ENCODE results near the gene R3HDM2. TPM values are rescaled to one million over a fixed set of nuclear protein-coding genes. Genes with fewer than 3 reads are reported as not detected.
A peak's percentile ranks its signal among the peaks of the same experiment; 100 is the strongest.

Gene R3HDM2
- total RNA-seq, 2 donors from 2014 or later, result 82.7 to 116 TPM

GRCh38 chr12:57452181-57452936, 21.5 kb upstream of the R3HDM2 start:
- no peak for TF ChIP-seq CTCF (conservative IDR thresholded peaks at IDR 0.05)
- Mint-ChIP-seq H3K4me1 (peaks cover 20% of the 10 kb centered on the region), H3K27me3 (ENCODE audit: insufficient read depth) (peaks cover 8% of the 10 kb centered on the region), H3K9me3 (no peaks in the 10 kb centered on the region), H3K36me3 (ENCODE audit: low read depth) (no peaks in the 10 kb centered on the region), H3K4me3 (no peak overlapping the region), H3K27ac (no peak overlapping the region)
- no peaks in the 10 kb centered on the region for H3K36me3 ChIP-seq (ENCODE audit: control insufficient read depth, insufficient read depth, low read length)
- no peak overlapping the region for H3K27ac ChIP-seq (ENCODE audit: low read depth, low read length)
- no peak overlapping the region for H3K9ac ChIP-seq (ENCODE audit: extremely low read depth, low read length, poor library complexity, severe bottlenecking)
- WGBS, 2 experiments (ENCODE audit: insufficient coverage in 1 of 2, insufficient read length in 1 of 2), result 67 to 77% methylated on average over 5 to 7 of the region's 9 CpGs
- no peaks in the 10 kb centered on the region for H3K4me1 ChIP-seq (ENCODE audit: control insufficient read depth, insufficient read depth, low read length)
- H3K9me3 ChIP-seq (ENCODE audit: control insufficient read depth, low read length), result no peaks in the 10 kb centered on the region
- peak; percentile 72 for DNase-seq
- no peaks in the 10 kb centered on the region for H3K27me3 ChIP-seq (ENCODE audit: control insufficient read depth, insufficient read depth, low read length, poor library complexity, severe bottlenecking)
- H3K4me3 ChIP-seq (ENCODE audit: low read length), result no peak overlapping the region

GRCh38 chr12:57451233-57451778, 20.5 kb upstream of the R3HDM2 start:
- no peak overlapping the region for H3K27ac Mint-ChIP-seq
- H3K27ac ChIP-seq (ENCODE audit: low read depth, low read length), result no peak overlapping the region
- H3K27me3 Mint-ChIP-seq (ENCODE audit: insufficient read depth), result peaks cover 8% of the 10 kb centered on the region

GRCh38 chr12:57450057-57450456, 19.2 kb upstream of the R3HDM2 start:
- Histone ChIP-seq H3K27me3 (ENCODE audit: control insufficient read depth, insufficient read depth, low read length, poor library complexity, severe bottlenecking) (no peaks in the 10 kb centered on the region), H3K4me3 (ENCODE audit: low read length) (no peak overlapping the region), H3K36me3 (ENCODE audit: control insufficient read depth, insufficient read depth, low read length) (no peaks in the 10 kb centered on the region), H3K4me1 (ENCODE audit: control insufficient read depth, insufficient read depth, low read length) (no peaks in the 10 kb centered on the region), H3K9ac (ENCODE audit: extremely low read depth, low read length, poor library complexity, severe bottlenecking) (no peak overlapping the region), H3K27ac (ENCODE audit: low read depth, low read length) (no peak overlapping the region), H3K9me3 (ENCODE audit: control insufficient read depth, low read length) (no peaks in the 10 kb centered on the region)
- Mint-ChIP-seq H3K36me3 (ENCODE audit: low read depth) (no peaks in the 10 kb centered on the region), H3K4me1 (peaks cover 8% of the 10 kb centered on the region), H3K27me3 (ENCODE audit: insufficient read depth) (peaks cover under 1% of the 10 kb centered on the region), H3K4me3 (no peak overlapping the region), H3K9me3 (no peaks in the 10 kb centered on the region), H3K27ac (no peak overlapping the region)
- TF ChIP-seq CTCF (conservative IDR thresholded peaks at IDR 0.05), result no peak
- no peak for DNase-seq
- WGBS, 2 experiments (ENCODE audit: insufficient coverage in 1 of 2, insufficient read length in 1 of 2), result 92 to 99% methylated on average over 3 of the region's 3 CpGs

More at GRCh38 chr12:57451233-57451778, 20.5 kb upstream of the R3HDM2 start:
- Mint-ChIP-seq H3K4me1 (peaks cover 20% of the 10 kb centered on the region), H3K9me3 (no peaks in the 10 kb centered on the region), H3K36me3 (ENCODE audit: low read depth) (no peaks in the 10 kb centered on the region), H3K4me3 (no peak overlapping the region)
- H3K36me3 ChIP-seq (ENCODE audit: control insufficient read depth, insufficient read depth, low read length), result no peaks in the 10 kb centered on the region
- no peak for TF ChIP-seq CTCF (conservative IDR thresholded peaks at IDR 0.05)
- H3K9me3 ChIP-seq (ENCODE audit: control insufficient read depth, low read length), result no peaks in the 10 kb centered on the region
- no peak for DNase-seq
- WGBS, 2 experiments (ENCODE audit: insufficient coverage in 1 of 2, insufficient read length in 1 of 2), result 88 to 93% methylated on average over 3 to 6 of the region's 6 CpGs
- H3K4me1 ChIP-seq (ENCODE audit: control insufficient read depth, insufficient read depth, low read length), result no peaks in the 10 kb centered on the region
- H3K9ac ChIP-seq (ENCODE audit: extremely low read depth, low read length, poor library complexity, severe bottlenecking), result no peak overlapping the region
- H3K27me3 ChIP-seq (ENCODE audit: control insufficient read depth, insufficient read depth, low read length, poor library complexity, severe bottlenecking), result no peaks in the 10 kb centered on the region
- H3K4me3 ChIP-seq (ENCODE audit: low read length), result no peak overlapping the region
